HG03521 (cell line): ENCODE results near the gene L3MBTL3.
A peak's percentile ranks its signal among the peaks of the same experiment; 100 is the strongest.
"Not testable (repeated sequence)": the region's sequence is repeated elsewhere in the genome, so short reads cannot be mapped to it uniquely, and the experiment has no call there.

Source experiments
- ATAC-seq: cut with Tn5 transposase; IDR thresholded peaks from one replicate; pipeline ENCODE4 v1.9.1; 2021; ENCODE audit warnings: mild to moderate bottlenecking, moderate library complexity; ENCODE audit not compliant: unreplicated experiment

Gene L3MBTL3

DNA sequence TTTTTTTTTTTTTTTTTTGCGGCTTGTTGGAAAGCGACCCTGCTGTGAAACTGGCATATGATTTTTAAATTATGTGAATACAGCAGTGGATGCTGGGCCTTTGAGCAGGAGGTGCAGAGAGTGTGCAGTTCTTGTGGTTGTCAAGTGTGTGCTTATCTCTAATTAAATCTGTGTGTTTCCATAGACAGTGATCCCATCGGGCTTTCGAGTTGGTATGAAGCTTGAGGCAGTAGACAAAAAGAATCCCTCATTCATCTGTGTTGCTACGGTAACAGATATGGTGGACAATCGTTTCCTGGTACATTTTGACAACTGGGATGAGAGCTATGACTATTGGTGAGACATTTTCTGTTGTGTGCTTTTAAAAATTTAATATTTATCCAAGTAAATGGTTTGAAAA is 52.4 kb downstream of the L3MBTL3 start:
- ATAC-seq, result no peak

DNA sequence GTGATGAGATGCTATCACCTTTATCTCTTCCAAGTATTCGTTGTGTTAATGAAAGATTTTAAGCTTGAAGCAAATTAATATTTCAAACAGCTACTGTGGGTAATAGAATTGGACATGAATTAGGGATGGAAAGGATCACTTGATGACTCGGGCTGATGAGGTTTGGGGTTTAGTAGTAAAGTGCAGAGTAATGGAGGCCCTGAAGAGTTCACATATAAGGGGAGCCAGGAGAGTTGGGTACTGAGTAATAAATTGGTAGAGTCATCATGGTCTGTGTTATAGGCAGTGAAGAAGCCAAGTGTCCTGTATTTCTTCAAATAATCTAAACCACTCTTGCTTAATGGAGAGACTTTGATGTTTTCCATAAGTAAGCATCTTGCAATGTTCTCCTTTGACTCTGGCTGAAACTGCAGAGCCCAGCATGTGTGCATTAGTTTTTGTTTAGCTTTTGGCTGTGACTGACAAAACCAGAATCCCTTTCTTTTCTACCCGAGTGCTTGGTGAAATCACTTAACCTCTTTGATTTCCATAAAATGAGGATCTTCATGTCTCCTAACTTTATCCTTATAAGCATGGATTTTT is 57.6 kb downstream of the L3MBTL3 start:
- no peak for ATAC-seq

DNA sequence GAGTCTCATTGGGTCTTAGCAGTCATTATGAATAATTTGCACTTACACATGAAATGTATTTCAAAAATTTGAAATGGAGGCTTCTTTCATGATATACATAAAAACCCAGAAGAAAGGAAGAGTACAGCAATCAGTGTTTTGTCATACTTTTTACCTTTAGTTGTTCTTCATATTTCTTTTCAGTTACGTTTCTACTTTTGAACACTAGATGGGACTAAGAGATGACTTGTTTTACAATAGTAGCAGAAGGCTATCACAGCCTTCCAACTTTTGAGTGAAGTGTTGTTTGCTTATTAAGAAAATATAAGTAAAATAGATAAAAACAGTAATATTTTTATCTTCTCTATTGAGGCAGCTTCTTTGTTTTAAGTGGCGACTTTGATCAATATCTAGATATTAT is 58.1 kb downstream of the L3MBTL3 start:
- ATAC-seq, result no peak

DNA sequence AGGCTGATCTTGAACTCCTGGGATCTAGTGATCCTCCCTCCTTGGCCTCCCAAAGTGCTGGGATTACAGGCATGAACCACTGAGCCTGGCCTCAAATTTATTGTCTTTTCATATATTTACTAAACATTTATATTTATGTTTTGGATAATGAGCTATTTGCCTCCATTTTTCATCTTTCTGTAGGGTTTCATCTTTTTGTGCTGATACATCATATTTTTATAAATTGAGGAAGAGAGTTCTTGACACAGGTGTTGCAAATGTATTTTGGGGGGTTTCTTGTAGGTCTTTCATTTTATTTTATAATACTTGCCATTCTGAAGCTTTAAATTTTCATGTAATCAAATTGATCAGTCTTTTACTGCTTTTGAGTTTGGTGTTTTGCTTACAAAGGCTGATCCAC is 72.4 kb downstream of the L3MBTL3 start:
- no peak for ATAC-seq

DNA sequence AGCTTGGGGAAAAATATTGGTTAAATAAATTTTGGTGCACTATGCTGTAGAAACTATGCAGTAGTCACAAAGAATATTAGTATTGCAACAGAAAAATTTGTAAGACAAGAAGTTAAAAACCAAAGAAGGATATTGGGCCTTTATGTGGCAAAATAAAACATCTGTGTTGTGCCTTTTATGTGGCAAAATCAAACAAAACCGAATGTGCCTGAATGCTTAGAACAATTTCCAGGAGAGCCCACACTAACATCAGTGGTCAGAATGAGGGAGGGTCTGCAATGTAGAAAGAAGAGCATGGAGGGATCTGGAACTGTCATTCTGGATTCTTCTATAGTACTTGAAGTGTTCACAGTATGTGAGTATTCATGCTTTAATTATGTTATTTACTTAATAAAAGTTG is 75.2 kb downstream of the L3MBTL3 start:
- ATAC-seq, result no peak

DNA sequence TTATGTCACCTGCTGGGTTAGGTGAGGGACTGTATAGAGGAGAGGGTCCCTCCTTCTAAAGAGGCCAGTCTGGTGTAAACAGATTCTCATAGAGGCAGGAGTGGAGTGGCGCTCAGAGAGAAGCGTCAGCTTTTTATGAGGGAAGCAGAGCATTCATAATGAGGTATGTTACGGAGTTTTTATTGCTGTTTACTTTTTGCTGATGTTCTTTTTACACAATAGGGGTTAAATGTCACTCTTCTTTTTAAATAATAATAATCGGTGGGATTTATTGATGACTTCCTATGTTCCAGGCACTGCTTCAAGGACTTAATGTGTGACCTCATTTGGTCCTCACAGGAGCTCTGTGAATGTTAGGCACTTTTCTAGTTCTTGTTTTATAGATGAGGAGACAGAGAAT is 79.9 kb downstream of the L3MBTL3 start:
- ATAC-seq, result no peak

DNA sequence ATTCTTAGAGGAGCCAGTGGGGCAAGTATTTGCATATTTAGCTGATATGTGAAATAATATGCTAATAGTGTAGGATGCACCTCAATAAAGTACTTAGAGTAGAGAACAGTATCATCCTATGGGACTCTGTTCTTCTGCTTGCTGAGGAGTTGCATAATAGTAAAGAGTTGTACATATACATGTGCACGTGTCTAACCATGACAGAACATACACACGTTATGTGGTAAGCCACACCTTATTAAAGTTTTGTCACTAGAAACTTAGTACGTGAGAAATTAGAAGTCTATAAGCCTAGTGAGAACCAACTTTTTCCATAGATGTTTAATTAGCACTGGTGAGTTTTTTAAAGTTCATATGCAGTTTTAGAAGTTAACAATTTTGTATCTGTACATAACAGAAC is 80.7 kb downstream of the L3MBTL3 start:
- ATAC-seq, result no peak

DNA sequence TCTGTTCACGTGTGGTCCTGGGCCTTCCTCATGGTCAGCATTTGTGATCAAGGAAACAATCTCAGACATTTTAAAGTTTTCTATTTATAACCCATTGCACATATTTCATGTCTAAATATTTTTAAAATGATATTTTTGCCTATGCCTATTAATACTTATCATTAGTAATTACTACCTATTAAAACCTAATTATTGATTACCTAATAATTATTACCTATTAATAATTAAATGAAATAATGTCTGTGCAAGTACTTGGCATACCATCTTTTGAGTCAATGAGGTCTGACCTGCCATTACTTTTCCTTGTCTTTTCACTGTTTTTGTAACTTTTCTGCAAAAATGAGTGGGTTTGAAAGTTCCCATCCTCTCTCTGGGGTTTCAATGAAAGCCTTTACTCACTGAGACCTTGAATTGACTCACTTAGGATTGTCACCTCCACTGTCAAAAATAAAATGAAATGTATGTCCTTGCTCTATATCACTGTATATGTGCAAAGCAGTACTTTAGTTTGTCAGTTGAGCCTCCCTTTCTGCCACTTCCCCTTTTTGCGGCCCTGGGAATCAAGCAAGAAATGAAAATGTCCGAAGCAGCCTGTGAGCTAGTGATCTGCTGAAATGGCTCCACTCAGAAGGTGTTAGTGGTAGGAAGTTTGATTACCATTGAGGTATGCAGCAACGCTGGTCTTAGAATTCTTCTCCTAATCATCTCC is 87.8 kb downstream of the L3MBTL3 start:
- peak; percentile 91 for ATAC-seq

DNA sequence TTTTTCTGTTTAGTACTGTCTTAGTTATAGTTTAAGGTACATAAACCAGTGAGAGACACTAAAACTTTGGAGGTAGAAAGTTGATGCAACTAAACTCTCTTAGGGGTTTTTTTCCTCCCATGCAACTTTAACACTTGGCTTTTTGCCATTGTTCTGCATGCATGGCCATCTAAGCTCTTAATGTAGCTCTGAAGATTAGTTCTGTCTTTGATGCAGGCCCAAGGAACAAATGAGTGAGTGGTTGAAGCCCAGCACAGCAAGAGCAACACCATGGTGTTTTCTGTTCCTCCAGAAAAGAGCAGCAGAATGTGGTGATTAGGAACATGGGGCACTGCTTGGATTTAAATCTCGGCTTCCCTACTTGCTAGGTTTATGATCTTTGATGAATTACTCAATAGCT is 89.3 kb downstream of the L3MBTL3 start:
- no peak for ATAC-seq

DNA sequence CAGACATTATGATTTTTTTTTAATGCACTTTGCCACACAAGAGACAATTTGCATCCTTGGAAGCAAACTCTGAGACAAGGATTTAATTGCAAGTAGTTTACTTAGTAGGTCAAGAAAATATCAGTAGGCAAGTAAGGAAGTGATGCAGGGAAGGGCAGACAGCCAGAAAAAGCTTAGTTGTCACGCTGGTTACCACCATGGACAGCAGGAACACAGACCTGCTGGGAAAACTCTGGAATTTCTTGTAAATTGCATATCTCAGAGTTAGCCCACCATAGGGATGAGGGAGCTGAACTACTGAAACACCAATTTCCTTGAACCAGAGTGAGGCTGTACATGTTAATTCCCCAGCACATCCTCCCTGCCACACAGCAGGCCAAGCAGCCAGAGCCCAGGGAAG is 92.7 kb downstream of the L3MBTL3 start:
- no peak for ATAC-seq

DNA sequence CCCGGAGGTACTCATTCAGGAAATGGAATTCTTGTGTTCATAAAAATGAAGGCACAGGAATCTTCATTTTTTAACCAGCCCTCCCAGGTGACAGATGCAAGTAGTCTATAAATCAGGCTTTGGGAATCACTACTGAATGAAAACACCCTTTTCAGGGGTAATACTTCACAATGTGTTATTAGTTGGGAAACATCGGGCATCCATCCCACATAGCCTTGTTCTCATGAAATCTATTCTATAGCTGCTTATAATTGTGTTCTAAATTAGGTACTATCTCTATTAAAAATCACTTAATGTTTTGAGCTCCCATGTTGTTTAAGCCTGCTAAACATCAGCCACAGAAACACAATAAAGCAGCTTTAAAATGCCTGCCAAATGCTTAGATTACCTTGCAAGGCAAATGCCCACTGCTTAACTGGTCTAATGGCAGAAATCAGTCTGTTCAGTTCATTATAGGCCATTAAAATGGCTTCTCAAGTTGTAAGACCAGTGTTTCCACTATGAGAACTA is 94.9 kb downstream of the L3MBTL3 start:
- ATAC-seq, result no peak

DNA sequence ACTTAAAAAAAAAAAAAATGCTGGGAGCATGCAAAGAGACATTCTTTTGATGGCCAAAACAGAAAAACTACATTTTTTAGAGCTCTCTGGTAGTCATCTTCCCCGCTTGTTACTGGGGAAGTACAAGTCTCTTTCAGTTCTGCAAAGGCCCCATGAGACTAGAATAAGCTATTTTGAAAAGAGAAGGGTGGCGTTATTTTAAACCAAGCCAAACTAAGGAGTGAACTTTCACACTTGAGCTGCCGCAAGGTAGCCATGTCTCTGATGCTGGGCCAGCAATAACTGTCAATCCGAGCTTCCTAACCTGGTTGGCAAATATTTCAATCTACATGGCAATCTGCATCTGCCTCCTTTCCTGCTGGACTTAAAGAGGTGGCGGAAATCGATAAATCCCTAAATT is 96.7 kb downstream of the L3MBTL3 start:
- ATAC-seq, result peak; percentile 94

DNA sequence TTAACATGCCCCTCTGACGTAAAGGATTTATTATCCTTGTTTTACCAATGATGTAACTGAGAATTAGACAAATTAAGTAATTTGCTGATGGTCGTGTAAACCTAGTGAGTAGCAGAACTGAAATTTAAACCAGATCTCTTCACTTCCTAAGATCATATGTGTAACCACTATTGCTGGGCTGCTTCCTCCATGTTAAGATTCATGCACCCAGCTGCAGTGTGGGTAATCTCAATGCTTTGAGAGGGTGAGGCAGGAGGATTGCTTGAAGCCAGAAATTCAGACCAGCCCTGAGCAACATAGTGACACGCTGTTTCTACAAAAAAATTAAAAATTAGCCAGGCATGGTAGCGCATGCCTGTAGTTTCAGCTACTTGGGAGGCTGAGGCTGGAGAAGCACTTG is 97.9 kb downstream of the L3MBTL3 start:
- peak; percentile 40 for ATAC-seq

DNA sequence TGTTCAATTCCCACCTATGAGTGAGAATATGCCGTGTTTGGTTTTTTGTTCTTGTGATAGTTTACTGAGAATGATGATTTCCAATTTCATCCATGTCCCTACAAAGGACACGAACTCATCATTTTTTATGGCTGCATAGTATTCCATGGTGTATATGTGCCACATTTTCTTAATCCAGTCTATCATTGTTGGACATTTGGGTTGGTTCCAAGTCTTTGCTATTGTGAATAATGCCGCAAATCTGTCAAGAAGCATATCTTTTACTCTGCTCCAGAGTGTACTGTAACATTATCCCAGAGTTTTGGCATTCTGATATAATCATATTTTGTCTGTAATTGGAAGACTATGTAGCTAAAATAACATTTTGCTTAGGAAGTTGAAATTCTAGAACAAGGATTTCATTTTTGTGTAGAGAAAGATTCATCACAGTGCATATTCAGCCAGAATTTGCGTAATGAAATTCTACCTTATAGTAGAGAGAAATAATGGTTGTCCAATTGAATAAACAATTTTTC is 98.9 kb downstream of the L3MBTL3 start:
- ATAC-seq, result not testable (repeated sequence)

DNA sequence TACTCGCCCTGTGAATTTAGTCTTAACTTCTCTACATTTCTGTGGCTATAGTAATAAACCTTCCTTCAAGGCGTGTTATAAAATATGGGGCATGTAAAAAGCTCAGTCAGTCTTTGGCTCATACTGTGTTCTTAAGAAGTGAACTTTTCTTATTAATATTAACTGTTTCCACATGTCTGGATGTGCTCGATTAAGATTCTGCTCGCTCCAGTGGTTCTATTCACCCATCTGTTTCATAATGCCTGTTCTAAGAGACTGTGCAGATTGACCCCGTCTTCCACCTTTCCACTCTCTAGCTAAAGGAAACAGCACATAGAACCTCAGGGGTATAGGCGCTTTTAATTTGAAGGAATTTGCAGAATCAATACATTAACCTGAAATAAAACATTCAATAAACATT is 99.9 kb downstream of the L3MBTL3 start:
- ATAC-seq, result no peak

DNA sequence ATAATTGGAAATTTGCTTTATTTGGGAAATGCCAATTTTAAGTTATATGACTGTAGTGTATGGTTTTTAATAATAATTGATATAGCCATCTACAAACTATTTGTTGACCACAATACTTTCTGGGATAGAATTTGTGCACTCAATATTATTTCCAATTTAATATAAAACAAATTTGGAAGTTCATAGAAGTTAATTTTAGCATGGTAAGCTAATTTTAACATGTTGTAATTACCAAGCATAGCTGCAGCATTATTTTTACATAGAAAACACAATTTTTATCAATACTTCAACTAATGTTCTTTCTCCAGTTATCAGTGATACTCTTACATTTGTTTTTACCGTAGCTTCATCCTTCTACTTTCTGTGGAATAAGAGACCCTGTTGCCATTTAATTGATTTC is 100.8 kb downstream of the L3MBTL3 start:
- ATAC-seq, result no peak

DNA sequence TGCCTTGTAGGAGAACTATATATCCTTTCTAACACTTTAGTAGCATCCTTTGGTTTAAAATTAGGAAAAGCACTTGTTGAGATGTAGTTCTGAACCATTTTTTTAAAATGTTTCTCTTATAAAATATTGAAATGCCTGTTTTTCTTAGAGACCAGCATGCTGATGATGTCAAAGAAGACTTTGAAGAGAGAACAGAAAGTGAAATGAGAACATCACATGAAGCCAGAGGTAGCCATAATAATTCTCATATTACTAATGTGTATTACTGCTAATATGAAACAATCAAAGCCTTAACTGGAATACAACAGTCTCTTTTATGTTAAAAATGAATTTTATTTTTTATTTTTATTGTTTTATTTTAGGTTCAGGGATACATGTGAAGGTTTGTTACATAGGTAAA is 102.3 kb downstream of the L3MBTL3 start:
- no peak for ATAC-seq

DNA sequence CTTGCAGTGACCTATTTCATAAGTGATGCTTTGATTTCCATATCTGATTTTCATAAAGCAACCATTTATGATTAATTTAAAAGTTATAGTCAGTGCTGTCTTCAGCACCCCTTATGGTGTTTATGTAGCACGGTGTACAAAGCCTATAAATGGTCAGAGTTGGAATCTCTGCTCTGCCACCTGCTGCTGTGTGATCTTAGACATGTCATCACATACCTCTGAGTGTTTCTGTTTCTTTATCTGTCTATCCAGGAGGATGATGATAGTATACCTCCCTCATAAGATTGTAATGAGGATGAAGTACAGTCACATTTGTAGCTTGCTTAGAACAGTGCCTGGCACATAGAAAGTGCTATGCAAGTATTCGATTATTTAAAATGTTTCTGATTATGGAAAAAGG is 103.9 kb downstream of the L3MBTL3 start:
- no peak for ATAC-seq

DNA sequence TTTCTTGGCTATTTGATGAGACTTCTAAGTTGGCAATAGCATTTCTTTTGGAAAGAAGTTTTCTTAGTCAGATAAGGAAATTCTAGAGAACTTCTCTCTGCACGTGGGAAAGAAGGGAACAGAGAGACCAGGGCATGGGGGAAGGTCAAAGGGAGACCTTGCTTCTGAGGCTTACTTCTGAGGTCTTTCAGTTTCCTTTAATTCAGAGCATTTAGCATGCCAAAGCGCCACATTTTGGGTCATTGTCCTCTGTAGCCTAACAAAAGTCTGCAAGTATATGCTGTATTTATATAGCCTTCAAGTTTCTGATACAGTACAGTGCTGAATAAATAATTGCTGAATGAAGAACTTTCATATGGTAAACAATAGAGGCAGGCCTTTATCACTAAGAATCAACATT is 108.8 kb downstream of the L3MBTL3 start:
- no peak for ATAC-seq

DNA sequence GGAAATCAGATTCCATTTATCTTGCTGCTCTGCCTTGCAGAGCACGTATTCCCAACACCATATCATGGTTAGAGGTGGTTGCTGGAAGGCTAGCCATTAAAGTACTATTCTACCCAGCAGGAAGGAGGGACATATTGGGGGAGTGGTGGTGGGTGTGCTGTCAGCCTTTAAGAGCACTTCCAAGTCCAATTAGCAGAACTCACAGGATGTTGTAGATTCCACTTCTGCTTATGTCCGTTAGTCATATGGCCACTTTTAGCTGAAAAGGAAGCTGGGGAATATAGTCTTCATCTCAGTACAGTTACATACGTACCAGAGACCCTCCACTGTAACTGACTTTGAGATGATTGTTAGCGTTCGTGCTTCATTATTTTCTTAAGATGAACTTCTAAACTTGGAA is 109.9 kb downstream of the L3MBTL3 start:
- ATAC-seq, result no peak

DNA sequence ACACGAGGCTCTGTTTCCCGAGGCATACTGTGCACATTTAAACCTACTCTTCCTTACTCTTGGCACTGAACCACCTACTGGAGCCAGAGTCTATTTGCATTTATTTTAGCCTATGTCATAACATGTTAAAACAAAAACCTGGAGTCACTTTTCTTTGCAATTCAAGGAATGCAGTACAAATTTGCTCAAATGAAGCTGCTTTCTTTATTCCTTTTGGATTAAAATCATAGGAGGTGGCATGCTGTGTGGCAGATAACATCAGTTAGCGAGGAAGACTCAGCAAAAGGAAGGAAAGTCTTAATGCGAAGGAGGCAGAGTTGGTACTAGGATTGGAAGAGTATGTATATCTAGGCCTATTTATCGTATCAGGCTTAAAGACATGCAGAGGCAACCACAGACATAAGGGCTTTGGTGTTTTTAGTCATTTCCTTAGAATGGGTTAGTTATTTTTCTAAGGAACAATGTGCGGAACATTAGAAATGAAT is 111.4 kb downstream of the L3MBTL3 start:
- no peak for ATAC-seq

DNA sequence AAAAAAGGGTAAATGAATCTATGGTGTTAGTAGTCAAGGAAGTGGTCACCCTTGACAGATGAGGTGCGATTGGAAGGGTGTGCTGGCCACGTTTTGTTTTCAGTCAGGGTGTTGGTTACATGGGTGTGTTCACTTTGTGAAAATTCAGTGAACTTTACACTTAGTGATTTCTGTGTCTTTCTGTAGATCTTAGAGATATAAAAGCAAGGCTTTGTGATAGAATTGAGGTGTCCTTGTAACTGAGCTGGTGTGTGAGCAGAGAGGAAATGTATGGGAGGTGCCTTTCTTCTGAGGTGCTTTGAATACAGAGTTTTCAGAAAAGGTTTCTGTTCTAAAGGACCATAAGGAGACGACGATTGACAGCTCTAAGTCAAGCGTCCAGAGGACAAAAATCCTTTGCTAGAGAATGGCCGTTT is 113.9 kb downstream of the L3MBTL3 start:
- ATAC-seq, result peak; percentile 76
